NCI-H345 treated with DMSO at 0.1 percent for 48 hours (cell line): Measurements from ENCODE around the gene SMIM5.
"Not testable (repeated sequence)": the region's sequence is repeated elsewhere in the genome, so short reads cannot be mapped to it uniquely, and the experiment has no call there.

Experiments
- DNase-seq: peaks from one replicate; lab custom pipeline; 2025; ENCODE audit not compliant: unreplicated experiment; lab: John Stamatoyannopoulos, UW

The SMIM5 gene

DNA sequence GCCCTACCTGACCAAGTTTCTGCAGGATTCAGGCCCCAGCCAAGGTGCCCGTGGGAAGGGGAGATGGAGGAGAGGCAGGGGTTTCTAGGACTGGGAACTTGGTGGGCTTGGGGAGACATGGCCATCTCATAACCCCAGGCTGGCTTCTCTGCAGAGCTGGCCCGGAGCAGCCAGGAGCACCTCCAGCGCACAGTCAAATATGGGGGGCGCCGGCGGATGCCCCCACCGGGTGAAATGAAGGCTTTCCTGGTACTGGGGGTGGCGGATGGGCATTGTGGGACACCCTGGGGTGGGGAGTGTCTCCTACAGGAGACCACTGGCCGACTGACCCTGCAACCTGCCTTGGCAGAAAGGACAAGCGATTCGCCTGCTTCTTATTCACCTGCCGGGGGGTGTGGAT lies 9.2 kb upstream of the SMIM5 start:
- no peak for DNase-seq

DNA sequence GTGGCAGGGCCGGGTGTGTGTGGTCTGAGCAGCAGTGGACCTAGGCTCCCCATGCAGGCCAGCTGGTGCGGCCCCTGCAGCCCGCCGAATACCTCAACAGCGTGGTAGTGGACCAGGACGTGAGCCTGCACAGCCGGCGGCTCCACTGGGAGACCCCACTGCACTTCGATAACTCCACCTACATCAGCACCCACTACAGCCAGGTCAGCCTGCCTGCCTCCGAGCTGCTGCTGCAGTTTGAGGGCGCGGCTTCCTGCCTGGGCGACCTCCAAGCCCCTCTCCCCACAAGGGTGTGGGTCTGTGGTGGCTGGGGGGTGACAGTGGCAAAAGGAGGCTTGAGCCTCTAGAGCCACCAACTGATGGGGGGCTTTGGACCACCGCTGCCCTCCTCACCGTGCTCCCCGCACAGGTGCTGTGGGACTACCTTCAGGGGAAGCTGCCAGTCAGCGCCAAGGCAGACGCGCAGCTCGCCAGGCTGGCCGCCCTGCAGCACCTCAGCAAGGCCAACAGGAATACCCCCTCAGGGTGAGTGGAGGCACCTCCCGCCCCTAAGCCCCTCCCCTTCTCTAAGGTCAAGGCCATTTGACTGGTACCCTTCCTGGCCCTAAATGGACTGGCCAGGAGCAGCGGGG lies 8.4 kb upstream of the SMIM5 start:
- DNase-seq: no peak

DNA sequence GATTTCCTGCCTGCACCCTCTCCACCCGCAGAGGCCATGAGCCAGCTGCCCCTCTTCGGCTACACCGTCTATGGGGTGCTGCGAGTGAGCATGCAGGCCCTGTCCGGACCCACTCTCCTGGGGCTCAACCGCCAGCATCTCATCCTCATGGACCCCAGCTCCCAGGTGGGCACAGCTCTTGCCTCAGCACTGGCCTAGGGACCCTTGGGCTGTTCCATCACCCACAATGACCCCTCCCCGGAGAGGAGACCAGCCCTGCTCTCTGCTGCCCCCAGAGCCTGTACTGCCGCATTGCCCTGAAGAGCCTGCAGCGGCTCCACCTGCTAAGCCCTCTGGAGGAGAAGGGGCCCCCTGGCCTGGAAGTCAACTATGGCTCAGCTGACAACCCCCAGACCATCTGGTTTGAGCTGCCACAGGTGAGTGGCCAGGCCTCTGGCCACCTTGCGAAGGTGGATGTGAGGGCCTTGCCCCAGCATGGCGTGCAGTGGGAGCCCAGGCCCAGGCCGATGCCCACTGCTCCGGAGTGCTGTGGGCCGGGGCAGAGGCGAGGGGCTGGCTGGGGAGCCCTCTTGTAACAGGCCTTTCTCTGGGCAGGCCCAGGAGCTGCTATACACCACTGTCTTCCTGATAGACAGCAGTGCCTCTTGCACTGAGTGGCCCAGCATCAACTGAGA lies 7.3 kb upstream of the SMIM5 start:
- no peak for DNase-seq

DNA sequence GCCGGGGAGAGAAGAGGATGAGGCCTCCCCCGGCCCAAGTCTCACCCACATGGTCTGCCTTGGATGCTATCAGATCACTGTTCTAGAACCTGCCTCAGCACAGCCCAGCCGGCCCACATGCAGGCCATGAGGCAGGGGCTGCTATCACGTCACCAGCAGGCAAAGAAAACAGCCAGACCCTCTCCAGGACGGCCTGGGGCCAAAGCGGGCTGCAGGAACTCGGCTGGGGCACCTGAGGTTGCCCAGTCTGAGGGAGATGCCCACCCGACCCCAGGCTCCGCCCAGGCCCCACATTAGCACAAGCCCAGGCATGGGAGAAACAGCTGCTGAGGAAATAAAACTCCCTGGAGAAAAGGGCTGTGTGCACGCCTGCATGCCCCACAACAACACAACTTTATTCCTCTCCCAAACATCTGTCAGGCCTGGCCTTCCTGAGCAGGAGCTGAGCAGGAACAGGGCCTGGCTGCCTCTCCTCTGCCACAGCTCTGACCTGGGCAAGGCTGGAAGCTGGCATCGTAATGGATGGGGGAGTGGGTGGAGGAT lies 6.7 kb upstream of the SMIM5 start:
- no peak for DNase-seq

DNA sequence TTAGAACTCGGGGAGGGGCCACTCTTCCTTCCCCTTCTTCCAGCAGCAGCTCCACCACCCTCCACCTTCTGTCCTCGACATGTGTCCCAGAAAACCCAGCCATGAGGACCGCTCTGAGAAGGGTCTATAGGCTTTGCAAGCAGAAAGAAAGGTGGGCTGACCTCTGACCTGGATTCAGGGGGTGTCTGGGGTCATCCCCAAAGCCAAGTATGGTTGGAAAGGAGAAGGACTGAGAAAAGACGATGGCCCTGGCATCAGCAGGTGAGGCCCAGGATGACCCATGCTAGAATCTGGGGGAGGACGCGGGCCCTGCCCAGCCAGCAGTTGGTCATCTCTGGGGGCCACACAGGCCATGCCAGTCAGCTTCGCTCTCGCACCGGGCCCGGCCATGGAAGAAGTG lies 6.1 kb upstream of the SMIM5 start:
- DNase-seq: no peak

DNA sequence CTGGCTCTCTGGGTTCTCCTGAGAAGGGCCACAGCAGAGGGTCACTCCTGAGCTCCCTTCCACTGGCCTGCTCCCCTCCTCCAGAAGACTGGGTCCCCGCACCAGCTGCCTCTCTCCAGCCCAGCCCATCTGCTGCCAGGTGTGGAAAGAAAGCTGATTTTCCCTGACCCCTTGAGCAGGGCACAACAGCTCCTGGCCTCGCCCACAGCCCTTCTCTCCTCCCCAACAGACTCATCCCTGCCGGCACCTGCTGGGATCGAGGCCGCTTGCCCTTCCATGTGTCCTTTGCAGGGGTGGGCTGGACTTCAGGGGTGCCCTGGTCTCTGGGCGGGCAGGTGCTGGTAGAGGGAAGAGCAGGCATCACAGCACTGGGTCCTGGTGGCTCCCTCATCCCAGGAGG lies 4.8 kb upstream of the SMIM5 start:
- no peak for DNase-seq

DNA sequence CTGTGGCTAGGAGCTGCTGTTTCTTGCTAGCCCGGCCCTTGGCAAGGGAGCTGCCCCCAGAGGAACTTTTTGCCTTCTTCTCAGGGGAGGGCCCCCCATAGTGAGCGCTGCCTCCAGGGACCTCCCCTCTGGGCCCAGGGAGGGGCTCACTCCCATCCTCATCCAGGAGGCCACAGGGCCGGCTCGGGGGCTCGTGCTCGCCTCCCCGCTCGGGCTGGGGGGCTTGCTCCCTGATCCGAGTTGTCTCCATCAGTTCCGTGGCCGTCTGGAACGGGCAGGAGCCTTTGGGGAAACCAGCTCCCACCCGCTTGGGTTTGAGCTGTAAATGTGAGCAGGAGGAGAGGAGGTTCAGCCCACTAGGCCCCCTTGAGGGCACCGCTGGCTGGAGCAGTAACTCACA lies 4.1 kb upstream of the SMIM5 start:
- no peak for DNase-seq

DNA sequence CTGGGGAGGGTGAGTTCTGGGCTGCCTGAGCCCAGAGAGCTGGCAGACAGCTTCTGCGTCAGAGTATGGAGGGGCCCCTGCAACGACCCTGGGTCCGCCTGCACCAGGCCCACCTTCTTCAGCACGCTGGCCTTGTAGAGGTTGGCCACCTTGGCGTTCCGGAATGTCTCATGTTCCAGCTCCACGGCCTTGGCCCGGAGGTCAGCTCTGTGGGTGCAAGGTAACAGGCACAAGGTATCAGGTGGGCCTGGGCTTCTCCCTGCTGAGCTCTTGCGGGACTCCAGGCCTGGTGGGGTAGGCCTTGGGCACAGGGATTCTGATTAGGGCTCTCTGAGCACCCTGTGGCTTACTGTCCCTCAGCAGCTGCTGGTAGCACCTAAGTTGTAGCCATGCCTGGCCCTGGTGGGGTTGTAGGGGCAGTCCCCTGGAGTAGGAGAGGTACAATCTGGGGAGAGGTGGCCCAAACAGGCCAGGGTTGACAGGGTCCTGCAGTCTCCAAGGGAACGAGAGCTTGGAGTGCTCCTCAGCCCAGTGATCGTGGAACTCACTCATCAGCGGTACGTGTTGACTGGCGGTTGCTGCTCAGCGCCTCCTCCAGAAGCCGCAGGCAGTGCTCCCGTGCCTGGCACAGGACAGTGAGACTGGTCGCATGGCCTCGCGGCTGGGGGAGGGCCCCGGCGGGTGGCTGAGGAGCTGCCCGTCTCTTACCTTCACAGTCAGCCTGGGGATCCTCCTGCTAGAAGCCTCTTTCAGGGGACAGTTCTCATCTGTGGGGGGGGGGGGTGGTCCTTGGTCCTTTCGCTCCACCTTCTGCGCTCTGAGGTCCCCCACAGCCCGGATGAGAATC lies 2.9 kb upstream of the SMIM5 start:
- DNase-seq: no peak

DNA sequence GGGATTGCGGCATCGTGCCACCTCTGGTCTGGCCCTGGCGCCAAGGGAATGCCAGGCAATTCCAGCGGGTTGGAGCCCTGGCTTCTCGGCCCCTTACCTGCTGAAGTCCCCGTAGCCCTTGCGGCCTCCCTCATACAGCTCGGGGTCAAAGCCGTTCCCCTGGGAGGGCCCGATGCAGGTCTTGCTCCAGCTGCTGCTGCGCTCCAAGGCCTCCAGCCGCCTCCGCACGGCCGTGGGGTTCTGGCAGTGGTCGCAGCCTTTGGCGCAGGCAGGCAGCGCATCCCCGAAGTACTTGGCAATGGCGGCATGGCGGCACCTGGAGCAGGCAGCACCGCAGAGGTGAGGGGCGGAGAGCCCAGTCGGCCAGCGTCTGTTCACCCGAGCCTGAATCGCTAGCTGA lies 1.9 kb upstream of the SMIM5 start:
- no peak for DNase-seq

DNA sequence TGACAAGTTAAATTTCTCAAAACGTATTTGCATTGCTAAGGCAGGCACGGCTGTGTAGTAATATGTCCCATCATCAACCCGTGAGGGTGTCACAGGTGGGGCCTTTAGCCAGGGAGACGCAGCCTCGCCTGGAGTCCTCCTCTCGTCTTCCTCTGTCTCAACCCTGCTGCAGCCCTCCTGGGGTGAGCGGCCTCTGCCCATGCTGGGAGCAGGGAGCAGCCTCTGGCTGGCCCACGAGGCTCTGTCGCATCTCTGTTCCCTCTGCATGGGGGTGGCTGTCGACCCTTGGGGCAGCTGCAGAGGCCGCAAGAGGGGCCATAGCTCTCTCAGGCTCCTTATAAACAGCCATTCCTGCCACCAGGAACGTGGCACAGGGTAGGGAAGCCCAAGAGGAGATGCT lies 806 bp upstream of the SMIM5 start:
- no peak for DNase-seq

DNA sequence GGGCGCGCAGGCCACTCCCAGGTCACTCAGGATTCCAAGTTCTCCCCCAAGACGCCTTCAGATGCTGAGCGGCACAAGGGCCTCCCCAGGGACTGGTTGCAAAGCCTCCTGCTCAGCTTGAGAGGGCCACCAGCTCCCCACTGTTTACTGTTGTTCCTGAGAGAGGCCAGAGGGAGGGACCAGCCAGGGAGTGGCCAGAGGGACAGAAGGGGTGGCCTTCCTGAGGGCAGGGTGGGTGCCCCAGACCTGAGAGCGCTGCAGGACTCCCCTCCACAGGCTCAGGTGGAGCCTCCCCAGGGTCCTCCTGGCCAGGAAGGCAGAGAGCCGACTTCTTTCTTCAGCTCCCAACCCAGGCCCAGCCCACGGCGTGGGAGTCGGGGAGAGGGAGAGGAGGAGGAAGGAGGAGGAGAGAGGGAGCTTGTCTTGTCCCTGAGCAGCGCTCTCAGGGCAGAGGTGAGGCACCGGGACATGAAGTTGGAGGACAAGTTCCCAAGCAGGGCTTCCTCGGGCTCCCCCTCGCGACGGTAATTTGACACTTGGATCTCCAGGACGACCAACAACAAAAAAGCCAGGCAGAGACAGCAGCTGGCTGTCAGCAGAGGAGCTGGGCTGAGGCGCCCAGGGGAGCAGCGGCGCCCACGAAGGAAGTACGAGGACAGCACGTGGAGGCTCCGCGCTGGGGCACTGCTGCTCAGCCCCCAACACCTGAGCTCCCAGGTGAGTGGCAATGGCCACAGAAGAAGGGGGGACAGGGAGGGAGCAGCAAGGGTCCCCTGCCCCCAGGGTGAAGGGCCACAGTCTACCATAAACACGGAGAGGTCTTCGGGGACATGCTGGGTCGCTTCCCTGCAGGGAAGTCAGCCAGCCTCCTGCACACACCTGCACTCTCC lies 497 bp downstream of the SMIM5 start:
- DNase-seq: peak; percentile 93

DNA sequence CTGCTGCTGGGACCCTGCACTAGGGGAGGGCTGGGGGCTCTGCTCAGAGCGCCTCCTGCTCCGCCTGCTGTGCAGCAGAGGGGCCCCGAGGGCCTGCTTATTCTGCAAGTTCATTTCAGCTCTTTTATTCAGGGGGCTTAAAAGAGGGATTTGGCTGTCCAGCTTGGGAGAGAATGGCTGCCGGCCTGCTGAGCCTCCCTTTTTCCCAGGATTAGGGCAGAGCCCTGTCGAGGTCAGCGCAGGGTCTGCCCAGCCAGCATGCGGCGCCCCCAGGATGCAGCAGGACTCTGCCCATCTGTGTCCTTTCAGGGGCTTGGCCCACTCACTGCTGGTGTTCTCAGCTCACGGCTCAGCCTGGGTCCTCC lies 1.1 kb downstream of the SMIM5 start:
- no peak for DNase-seq

DNA sequence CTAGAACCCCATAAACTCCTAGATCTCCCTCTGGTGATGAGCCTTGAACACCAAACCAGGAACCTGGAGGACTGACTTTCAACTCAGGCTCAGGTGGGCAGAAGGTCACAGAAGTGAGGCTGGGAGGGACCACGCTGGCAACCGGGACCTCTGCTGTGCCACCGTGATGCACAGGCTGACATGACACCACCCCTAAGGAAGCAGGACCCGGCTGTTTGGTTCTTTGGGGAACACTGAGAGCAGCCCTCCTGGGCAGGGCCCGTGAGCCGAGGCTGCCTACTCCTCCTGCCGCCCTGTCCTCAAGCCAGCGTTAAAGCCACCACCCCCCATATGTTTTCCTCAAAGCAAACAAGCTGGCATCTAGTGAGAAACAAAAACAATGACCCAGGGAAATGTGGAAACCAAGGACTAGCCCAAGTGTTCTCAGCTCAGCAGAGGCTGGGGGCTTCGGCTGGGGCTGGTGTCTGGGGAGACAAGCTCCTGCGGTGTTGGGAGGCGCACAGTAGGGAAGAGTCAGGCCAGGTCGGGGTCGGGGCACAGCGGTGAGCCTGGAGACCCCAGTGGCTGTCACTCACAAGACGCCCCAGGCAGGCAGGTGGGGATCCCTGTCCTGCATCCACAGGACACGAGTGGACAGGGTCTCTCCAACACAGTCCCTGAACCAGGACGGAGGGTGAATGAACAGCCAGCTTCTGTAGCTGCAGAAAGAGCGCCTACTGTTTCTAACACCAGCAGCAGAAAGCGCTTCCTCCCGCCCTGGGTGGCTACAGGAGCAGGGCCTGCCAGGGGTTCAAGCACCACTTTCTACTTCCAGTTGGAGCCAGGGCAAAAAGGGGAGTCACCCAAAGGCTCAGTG lies 1.7 kb downstream of the SMIM5 start:
- no peak for DNase-seq

DNA sequence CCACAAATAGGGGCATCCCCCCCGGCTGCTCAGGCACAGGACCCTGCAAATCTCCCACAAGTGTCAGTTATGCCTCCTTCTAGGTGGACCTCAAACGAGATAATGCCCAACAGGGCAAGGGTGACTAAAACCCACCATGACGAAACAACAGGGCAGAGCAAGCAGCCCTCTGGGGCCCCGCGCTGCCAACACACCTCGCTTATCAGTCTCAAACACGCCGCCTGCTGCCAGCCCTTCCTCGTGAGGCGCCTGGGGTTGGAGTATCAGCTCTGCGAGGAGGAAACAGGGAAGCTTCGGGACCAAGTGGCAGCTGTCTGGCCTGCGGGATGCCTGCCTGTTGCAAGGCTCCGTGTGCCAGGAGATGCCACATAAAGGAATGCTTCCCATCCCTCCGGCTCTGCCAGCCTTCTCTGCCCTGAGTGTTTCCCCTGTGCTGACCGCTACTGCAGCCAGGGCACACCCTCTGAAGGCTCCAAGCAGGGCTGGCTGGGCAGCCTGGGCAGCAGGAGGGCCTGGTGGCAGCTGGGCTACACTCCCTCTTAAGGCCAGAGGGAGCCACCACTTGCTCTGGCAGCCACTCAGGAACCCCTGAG lies 2.5 kb downstream of the SMIM5 start:
- no peak for DNase-seq

DNA sequence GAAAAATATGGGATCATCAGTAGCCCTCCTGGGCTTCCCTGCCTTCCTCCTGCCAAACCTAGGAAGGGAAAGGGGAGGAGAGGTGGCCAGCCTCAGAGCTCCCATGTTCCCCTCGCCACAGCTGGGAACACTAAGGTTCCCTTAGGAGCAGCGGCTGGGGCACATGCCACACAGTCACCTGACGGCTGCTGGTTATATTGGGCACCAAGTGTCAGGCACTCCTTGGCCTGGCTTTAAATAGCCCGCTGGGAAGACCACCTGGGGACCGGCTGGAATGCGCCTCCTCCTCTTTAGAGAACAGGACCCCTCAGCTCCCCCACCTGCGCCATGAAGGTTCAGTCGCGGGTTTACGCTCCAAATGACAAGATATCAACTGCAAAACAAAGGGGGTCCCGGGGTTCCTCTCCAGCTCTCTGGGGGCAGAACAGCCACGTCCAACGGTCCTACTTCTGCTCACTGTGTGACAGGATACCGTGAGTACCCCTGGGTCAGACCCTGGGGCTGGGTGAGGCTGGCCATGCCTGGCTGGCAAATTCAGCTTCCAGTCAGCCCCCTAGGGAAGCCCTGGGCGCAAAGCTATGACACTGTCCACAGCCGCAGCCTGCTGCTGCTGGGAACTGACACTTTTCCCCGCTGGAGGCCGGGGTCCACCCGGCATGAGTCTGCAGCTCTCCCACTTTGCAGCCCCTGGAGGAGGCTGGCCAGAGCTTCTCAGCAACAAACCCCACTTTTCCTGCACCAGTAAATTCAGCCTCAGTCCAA lies 3.3 kb downstream of the SMIM5 start:
- no peak for DNase-seq

DNA sequence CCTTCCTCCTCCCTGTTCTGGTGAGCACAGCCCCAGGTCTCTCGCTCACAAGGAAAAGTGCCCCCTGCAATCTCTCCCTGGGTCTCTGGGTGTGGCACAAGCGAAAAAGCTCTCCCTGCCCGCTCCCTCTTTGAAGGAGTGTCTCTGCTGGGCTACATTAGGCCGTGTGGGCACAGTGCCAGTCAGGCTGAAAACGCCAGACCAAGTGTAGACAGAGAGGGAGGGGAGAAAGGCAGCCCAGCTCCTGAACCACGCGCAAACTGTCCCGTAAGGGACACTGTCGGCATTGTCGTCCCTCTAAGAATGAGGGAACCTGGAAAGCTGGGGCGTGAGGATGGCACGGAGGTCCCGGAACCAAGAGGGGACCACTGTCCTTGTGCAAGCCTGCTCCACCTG lies 3.9 kb downstream of the SMIM5 start:
- DNase-seq: no peak

DNA sequence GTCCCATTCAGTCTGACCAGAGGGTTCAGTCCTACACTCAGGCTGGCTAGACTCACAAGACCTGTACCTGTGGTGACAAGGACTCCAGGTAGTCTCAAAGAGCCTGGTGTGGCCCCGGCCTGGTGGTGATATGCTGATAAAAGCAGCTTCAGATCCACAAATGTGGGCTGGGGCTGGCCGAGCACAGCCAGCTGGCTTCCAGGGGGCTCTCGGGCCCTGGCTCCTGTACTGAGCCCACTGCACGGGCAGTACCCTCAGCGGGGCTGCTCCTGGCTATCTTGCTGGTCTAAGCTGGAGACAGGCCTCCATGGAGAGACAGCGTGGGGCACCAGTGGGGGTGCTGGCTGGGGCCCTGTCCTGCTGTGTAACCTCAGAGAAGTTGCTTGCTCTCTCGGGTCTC lies 4.3 kb downstream of the SMIM5 start:
- DNase-seq: no peak

DNA sequence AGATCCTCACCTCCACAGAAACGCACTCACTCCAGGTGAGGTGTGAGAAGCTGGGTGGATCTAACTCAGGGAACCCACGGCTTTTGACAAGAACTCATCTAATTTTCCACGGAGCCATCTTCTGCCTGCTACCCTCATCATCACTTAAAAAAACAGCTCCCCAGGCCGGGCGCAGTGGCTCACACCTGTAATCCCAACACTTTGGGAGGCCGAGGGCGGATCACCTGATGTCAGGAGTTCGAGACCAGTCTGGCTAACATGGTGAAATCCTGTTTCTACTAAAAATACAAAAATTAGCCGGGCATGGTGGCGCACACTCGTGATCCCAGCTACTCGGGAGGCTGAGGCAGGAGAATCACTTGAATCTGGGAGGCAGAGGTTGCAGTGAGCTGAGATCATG lies 4.8 kb downstream of the SMIM5 start:
- DNase-seq: not testable (repeated sequence)

DNA sequence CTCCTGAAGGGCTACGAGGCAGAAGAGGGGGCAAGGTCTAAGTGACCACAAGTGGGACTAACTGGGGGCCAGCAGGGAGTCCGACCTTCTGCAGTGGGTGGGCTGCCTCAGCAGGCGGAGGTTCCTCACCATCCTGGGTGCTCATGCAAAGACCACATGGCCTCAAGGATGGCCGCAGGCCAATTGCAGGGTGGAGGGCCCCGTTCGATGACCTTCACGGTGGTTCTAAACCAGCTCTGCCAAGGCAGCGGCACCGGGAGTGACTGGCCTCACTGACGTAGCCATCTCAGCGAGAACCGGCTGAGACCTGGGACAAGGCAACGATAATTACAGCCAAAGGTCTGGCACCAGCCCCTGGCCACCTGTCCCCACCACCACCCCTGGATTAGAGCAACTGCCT lies 5.7 kb downstream of the SMIM5 start:
- no peak for DNase-seq
